DND-41 (cell line): ENCODE data around the gene TYW1B.

ENCODE experiments used
- EZH2 ChIP-seq: IDR thresholded peaks from 3 replicates; pipeline ENCODE4 v1.6.1; 2012; ENCODE audit warnings: borderline replicate concordance, low read depth, mild to moderate bottlenecking, moderate library complexity, low read length, inconsistent platforms; ENCODE audit not compliant: severe bottlenecking
- TF ChIP-seq, protein P1 (sequence below): IDR thresholded peaks from 2 replicates; pipeline ENCODE4 v1.5.1; 2012; ENCODE audit warnings: borderline replicate concordance, low read length, moderate library complexity, mild to moderate bottlenecking; ENCODE audit not compliant: poor library complexity, severe bottlenecking; ENCODE audit errors: extremely low read depth

DNA sequence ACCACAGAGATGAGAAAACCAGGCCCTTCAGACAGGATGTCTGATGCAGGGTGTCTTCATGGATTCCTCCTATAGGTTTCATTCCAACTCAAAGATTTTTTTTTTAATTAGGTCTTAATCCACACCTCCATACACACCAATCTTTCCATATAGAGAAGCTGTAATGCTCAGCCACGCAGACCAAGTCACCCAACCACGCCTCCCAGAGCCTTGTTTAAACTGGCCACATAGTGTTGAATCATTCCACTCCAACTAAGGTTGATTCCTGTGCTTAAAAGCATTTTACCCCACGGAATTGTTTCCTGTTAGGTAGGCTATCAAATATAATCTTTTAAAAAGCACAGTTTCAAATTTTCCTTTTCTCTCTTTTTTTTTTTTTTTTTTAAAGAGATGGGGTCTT lies 153.6 kb downstream of the TYW1B start:
- TF ChIP-seq EZH2, result no peak
- TF ChIP-seq, protein P1, sequence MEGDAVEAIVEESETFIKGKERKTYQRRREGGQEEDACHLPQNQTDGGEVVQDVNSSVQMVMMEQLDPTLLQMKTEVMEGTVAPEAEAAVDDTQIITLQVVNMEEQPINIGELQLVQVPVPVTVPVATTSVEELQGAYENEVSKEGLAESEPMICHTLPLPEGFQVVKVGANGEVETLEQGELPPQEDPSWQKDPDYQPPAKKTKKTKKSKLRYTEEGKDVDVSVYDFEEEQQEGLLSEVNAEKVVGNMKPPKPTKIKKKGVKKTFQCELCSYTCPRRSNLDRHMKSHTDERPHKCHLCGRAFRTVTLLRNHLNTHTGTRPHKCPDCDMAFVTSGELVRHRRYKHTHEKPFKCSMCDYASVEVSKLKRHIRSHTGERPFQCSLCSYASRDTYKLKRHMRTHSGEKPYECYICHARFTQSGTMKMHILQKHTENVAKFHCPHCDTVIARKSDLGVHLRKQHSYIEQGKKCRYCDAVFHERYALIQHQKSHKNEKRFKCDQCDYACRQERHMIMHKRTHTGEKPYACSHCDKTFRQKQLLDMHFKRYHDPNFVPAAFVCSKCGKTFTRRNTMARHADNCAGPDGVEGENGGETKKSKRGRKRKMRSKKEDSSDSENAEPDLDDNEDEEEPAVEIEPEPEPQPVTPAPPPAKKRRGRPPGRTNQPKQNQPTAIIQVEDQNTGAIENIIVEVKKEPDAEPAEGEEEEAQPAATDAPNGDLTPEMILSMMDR, result no peak
